Islet precursor cell (in vitro differentiated cells): ENCODE data around the gene PRPF4.
"Not testable (repeated sequence)": the region's sequence is repeated elsewhere in the genome, so short reads cannot be mapped to it uniquely, and the experiment has no call there.

Source experiments
- DNase-seq: peaks from one replicate; pipeline ENCODE4 v3.0.0-alpha.2; 2018

Gene PRPF4

GRCh38 chr9:113269355-113269754 lies 6.1 kb upstream of the PRPF4 start:
- DNase-seq, result no peak

GRCh38 chr9:113269871-113270270 lies 5.6 kb upstream of the PRPF4 start:
- DNase-seq, result no peak

GRCh38 chr9:113274474-113275156 lies 843 bp upstream of the PRPF4 start:
- DNase-seq, result no peak

- no peak for DNase-seq
Observed at GRCh38 chr9:113278840-113279239, 3.4 kb downstream of the PRPF4 start.

GRCh38 chr9:113281356-113281755 lies 5.9 kb downstream of the PRPF4 start:
- DNase-seq, result no peak

GRCh38 chr9:113289091-113289490 lies 13.6 kb downstream of the PRPF4 start:
- DNase-seq, result no peak

GRCh38 chr9:113290052-113290607 lies 14.7 kb downstream of the PRPF4 start:
- DNase-seq, result no peak

GRCh38 chr9:113293285-113293878 lies 17.9 kb downstream of the PRPF4 start:
- no peak for DNase-seq

GRCh38 chr9:113296247-113296646 lies 20.8 kb downstream of the PRPF4 start:
- DNase-seq, result not testable (repeated sequence)

- DNase-seq, result no peak
Observed at GRCh38 chr9:113296796-113297558, 21.5 kb downstream of the PRPF4 start.

- DNase-seq, result no peak
Observed at GRCh38 chr9:113298311-113298710, 22.9 kb downstream of the PRPF4 start.

- DNase-seq, result no peak
Observed at GRCh38 chr9:113298924-113299770, 23.7 kb downstream of the PRPF4 start.

GRCh38 chr9:113299800-113300292 lies 24.4 kb downstream of the PRPF4 start:
- no peak for DNase-seq

GRCh38 chr9:113301548-113301947 lies 26.1 kb downstream of the PRPF4 start:
- DNase-seq, result no peak

- no peak for DNase-seq
Observed at GRCh38 chr9:113302792-113303418, 27.4 kb downstream of the PRPF4 start, which contains the start of gene RNF183. Gene RNF183, minus strand, starts transcription at chr9:113303376. Its CDS starts 5,192 bp downstream, at chr9:113298184.

GRCh38 chr9:113306566-113306965 lies 31.1 kb downstream of the PRPF4 start:
- DNase-seq, result no peak

GRCh38 chr9:113307396-113307975 lies 32.0 kb downstream of the PRPF4 start:
- no peak for DNase-seq

GRCh38 chr9:113309204-113309813 lies 33.9 kb downstream of the PRPF4 start:
- no peak for DNase-seq

- no peak for DNase-seq
Observed at GRCh38 chr9:113310538-113310937, 35.1 kb downstream of the PRPF4 start.

- no peak for DNase-seq
Observed at GRCh38 chr9:113311961-113312360, 36.5 kb downstream of the PRPF4 start.

GRCh38 chr9:113313261-113313660 lies 37.8 kb downstream of the PRPF4 start:
- DNase-seq, result no peak
